ENCODE measurements around the gene MCFD2.

The MCFD2 gene

GRCh38 chr2:46900381-46900780 is 15.2 kb downstream of the MCFD2 start:
- DNase-seq = no peak
- H3K27ac Mint-ChIP-seq = no peak overlapping the region
- H3K4me1 Mint-ChIP-seq (ENCODE audit: low read depth) = no peaks in the 10 kb centered on the region
- no peaks in the 10 kb centered on the region for H3K9me3 Mint-ChIP-seq
- no peak overlapping the region for H3K4me3 Mint-ChIP-seq
- no peaks in the 10 kb centered on the region for H3K27me3 Mint-ChIP-seq
- peaks cover 28% of the 10 kb centered on the region for H3K36me3 Mint-ChIP-seq (ENCODE audit: low read depth)

- H3K9me3 Mint-ChIP-seq = no peaks in the 10 kb centered on the region
- H3K36me3 Mint-ChIP-seq (ENCODE audit: low read depth) = peaks cover 15% of the 10 kb centered on the region
- H3K4me1 Mint-ChIP-seq (ENCODE audit: low read depth) = no peaks in the 10 kb centered on the region
- H3K27ac Mint-ChIP-seq = no peak overlapping the region
- no peak overlapping the region for H3K4me3 Mint-ChIP-seq
- no peaks in the 10 kb centered on the region for H3K27me3 Mint-ChIP-seq
- no peak for DNase-seq
These were observed 16.6 kb downstream of the MCFD2 start for GRCh38 chr2:46899053-46899452.

GRCh38 chr2:46898024-46898423 is 17.6 kb downstream of the MCFD2 start:
- H3K27me3 Mint-ChIP-seq = no peaks in the 10 kb centered on the region
- no peak overlapping the region for H3K27ac Mint-ChIP-seq
- DNase-seq = no peak

GRCh38 chr2:46893269-46893939 is 22.2 kb downstream of the MCFD2 start:
- H3K9me3 Mint-ChIP-seq = no peaks in the 10 kb centered on the region
- H3K27ac Mint-ChIP-seq = no peak overlapping the region
- no peak overlapping the region for H3K4me3 Mint-ChIP-seq
- peaks cover 4% of the 10 kb centered on the region for H3K27me3 Mint-ChIP-seq
- no peaks in the 10 kb centered on the region for H3K36me3 Mint-ChIP-seq (ENCODE audit: low read depth)
- H3K4me1 Mint-ChIP-seq (ENCODE audit: low read depth) = no peaks in the 10 kb centered on the region
- no peak for DNase-seq

More at GRCh38 chr2:46898024-46898423, 17.6 kb downstream of the MCFD2 start:
- peaks cover 5% of the 10 kb centered on the region for H3K36me3 Mint-ChIP-seq (ENCODE audit: low read depth)
- H3K9me3 Mint-ChIP-seq = no peaks in the 10 kb centered on the region
- no peaks in the 10 kb centered on the region for H3K4me1 Mint-ChIP-seq (ENCODE audit: low read depth)
- no peak overlapping the region for H3K4me3 Mint-ChIP-seq

- DNase-seq = no peak
- Mint-ChIP-seq H3K27ac (no peak overlapping the region), H3K4me1 (ENCODE audit: low read depth) (no peaks in the 10 kb centered on the region), H3K36me3 (ENCODE audit: low read depth) (no peaks in the 10 kb centered on the region), H3K4me3 (no peak overlapping the region), H3K27me3 (peaks cover 4% of the 10 kb centered on the region), H3K9me3 (no peaks in the 10 kb centered on the region)
These were observed 23.6 kb downstream of the MCFD2 start for GRCh38 chr2:46891956-46892553.

- Mint-ChIP-seq H3K36me3 (ENCODE audit: low read depth) (no peaks in the 10 kb centered on the region), H3K4me1 (ENCODE audit: low read depth) (peaks cover 9% of the 10 kb centered on the region), H3K9me3 (no peaks in the 10 kb centered on the region), H3K27ac (no peak overlapping the region), H3K27me3 (peaks cover 19% of the 10 kb centered on the region), H3K4me3 (no peak overlapping the region)
- DNase-seq = no peak
These were observed 27.1 kb downstream of the MCFD2 start for GRCh38 chr2:46888421-46888952.

- Mint-ChIP-seq H3K4me1 (ENCODE audit: low read depth) (peaks cover 9% of the 10 kb centered on the region), H3K36me3 (ENCODE audit: low read depth) (no peaks in the 10 kb centered on the region), H3K27me3 (peaks cover 24% of the 10 kb centered on the region), H3K9me3 (no peaks in the 10 kb centered on the region), H3K4me3 (no peak overlapping the region), H3K27ac (no peak overlapping the region)
- DNase-seq = no peak
These were observed 28.3 kb downstream of the MCFD2 start for GRCh38 chr2:46887028-46887885.

GRCh38 chr2:46886268-46887027 is 29.2 kb downstream of the MCFD2 start:
- DNase-seq = no peak
- Mint-ChIP-seq H3K4me3 (no peak overlapping the region), H3K4me1 (ENCODE audit: low read depth) (peaks cover 9% of the 10 kb centered on the region), H3K36me3 (ENCODE audit: low read depth) (no peaks in the 10 kb centered on the region), H3K27ac (no peak overlapping the region), H3K9me3 (no peaks in the 10 kb centered on the region), H3K27me3 (peaks cover 31% of the 10 kb centered on the region)

GRCh38 chr2:46885376-46885775 is 30.2 kb downstream of the MCFD2 start:
- DNase-seq = no peak
- Mint-ChIP-seq H3K4me1 (ENCODE audit: low read depth) (peaks cover 9% of the 10 kb centered on the region), H3K27me3 (peaks cover 36% of the 10 kb centered on the region), H3K9me3 (no peaks in the 10 kb centered on the region), H3K36me3 (ENCODE audit: low read depth) (no peaks in the 10 kb centered on the region), H3K4me3 (no peak overlapping the region), H3K27ac (no peak overlapping the region)

GRCh38 chr2:46879511-46879910 is 36.1 kb downstream of the MCFD2 start:
- no peaks in the 10 kb centered on the region for H3K9me3 Mint-ChIP-seq
- no peak overlapping the region for H3K4me3 Mint-ChIP-seq
- no peak for DNase-seq
- H3K36me3 Mint-ChIP-seq (ENCODE audit: low read depth) = no peaks in the 10 kb centered on the region
- H3K27me3 Mint-ChIP-seq = peaks cover 31% of the 10 kb centered on the region
- H3K27ac Mint-ChIP-seq = no peak overlapping the region
- H3K4me1 Mint-ChIP-seq (ENCODE audit: low read depth) = no peaks in the 10 kb centered on the region

- Mint-ChIP-seq H3K9me3 (no peaks in the 10 kb centered on the region), H3K4me3 (no peak overlapping the region), H3K36me3 (ENCODE audit: low read depth) (no peaks in the 10 kb centered on the region), H3K27ac (no peak overlapping the region), H3K27me3 (peaks cover 29% of the 10 kb centered on the region), H3K4me1 (ENCODE audit: low read depth) (no peaks in the 10 kb centered on the region)
- DNase-seq = no peak
These were observed 36.7 kb downstream of the MCFD2 start for GRCh38 chr2:46878886-46879285.

- no peak for DNase-seq
- peaks cover 1% of the 10 kb centered on the region for H3K4me1 Mint-ChIP-seq (ENCODE audit: low read depth)
- peaks cover 31% of the 10 kb centered on the region for H3K27me3 Mint-ChIP-seq
- H3K9me3 Mint-ChIP-seq = no peaks in the 10 kb centered on the region
- no peak overlapping the region for H3K27ac Mint-ChIP-seq
- no peak overlapping the region for H3K4me3 Mint-ChIP-seq
- H3K36me3 Mint-ChIP-seq (ENCODE audit: low read depth) = no peaks in the 10 kb centered on the region
These were observed 37.2 kb downstream of the MCFD2 start for GRCh38 chr2:46878240-46878877.

GRCh38 chr2:46877619-46878113 is 37.9 kb downstream of the MCFD2 start:
- no peaks in the 10 kb centered on the region for H3K9me3 Mint-ChIP-seq
- H3K4me1 Mint-ChIP-seq (ENCODE audit: low read depth) = peaks cover 1% of the 10 kb centered on the region
- H3K4me3 Mint-ChIP-seq = no peak overlapping the region
- H3K27me3 Mint-ChIP-seq = peaks cover 30% of the 10 kb centered on the region
- H3K36me3 Mint-ChIP-seq (ENCODE audit: low read depth) = no peaks in the 10 kb centered on the region
- no peak for DNase-seq
- H3K27ac Mint-ChIP-seq = no peak overlapping the region

Measured in activated T-cell treated with anti-CD3 and anti-CD28 coated beads, Interleukin-2, amount 50 U/mL, for 24 hours (primary cell).